HUES64 (cell line): ENCODE data around the gene KLHDC8B.

Source experiments
- H3K27ac ChIP-seq: 2 replicates; pipeline ENCODE4 v1.7.0; 2013; ENCODE audit warnings: low read depth, low read length, inconsistent platforms
- H3K27me3 ChIP-seq: 2 replicates; pipeline ENCODE4 v1.6.1; 2013; ENCODE audit warnings: mild to moderate bottlenecking, low read length; ENCODE audit not compliant: insufficient read depth
- H3K36me3 ChIP-seq: 2 replicates; pipeline ENCODE4 v1.6.1; 2013; ENCODE audit warnings: mild to moderate bottlenecking, low read length; ENCODE audit not compliant: insufficient read depth
- H3K4me1 ChIP-seq: 2 replicates; pipeline ENCODE4 v1.6.1; 2013; ENCODE audit warnings: mild to moderate bottlenecking, low read length, moderate library complexity; ENCODE audit not compliant: insufficient read depth
- H3K4me3 ChIP-seq: 2 replicates; pipeline ENCODE4 v1.5.1; 2013; ENCODE audit warnings: mild to moderate bottlenecking, low read length, moderate library complexity
- H3K9ac ChIP-seq: 2 replicates; pipeline ENCODE4 v1.6.1; 2013; ENCODE audit warnings: mild to moderate bottlenecking, low read depth, low read length
- H3K9me3 ChIP-seq: 2 replicates; pipeline ENCODE4 v1.6.1; 2013; ENCODE audit warnings: low read depth, low read length; ENCODE audit not compliant: insufficient read depth
- WGBS: fragments of 150-250, 120-280 bp; methylation state at CpG from one replicate; pipeline ENCODE4 v1.1.7; 2013; ENCODE audit warnings: missing lambda C conversion rate; 5-methylcytosine and 5-hydroxymethylcytosine counted together

KLHDC8B gene

GRCh38 chr3:49132437-49133225, 38.8 kb upstream of the KLHDC8B start, which contains the start of gene LAMB2:
LAMB2 (minus strand) TSS chr3:49133050; CDS start chr3:49132867, 183 bp downstream.
- Histone ChIP-seq H3K4me3 (peak within 1 kb of the TSS; percentile 89), H3K9ac (peak within 1 kb of the TSS; percentile 63), H3K27me3 (no peaks in the 10 kb centered on the region), H3K36me3 (no peaks in the 10 kb centered on the region), H3K27ac (peak within 1 kb of the TSS; percentile 78; the same call in 1 of the 2 replicates), H3K4me1 (peaks cover 9% of the 10 kb centered on the region; the same call in 1 of the 2 replicates), H3K9me3 (no peaks in the 10 kb centered on the region)
- WGBS, result 4% methylated on average over 28 of the region's 28 CpGs

- H3K9ac ChIP-seq, result peak overlapping the region; percentile 63
- H3K9me3 ChIP-seq, result no peaks in the 10 kb centered on the region
- no peaks in the 10 kb centered on the region for H3K36me3 ChIP-seq
- peak overlapping the region; percentile 58; the same call in 1 of the 2 replicates for H3K27ac ChIP-seq
- WGBS, result under 1% methylated on average over 30 of the region's 30 CpGs
- no peaks in the 10 kb centered on the region for H3K27me3 ChIP-seq
- peak overlapping the region; percentile 89 for H3K4me3 ChIP-seq
- peaks cover 9% of the 10 kb centered on the region; the same call in 1 of the 2 replicates for H3K4me1 ChIP-seq
These were observed 38.0 kb upstream of the KLHDC8B start for GRCh38 chr3:49133226-49133951.

- Histone ChIP-seq H3K4me1 (peaks cover 9% of the 10 kb centered on the region; the same call in 1 of the 2 replicates), H3K27ac (no peak overlapping the region), H3K9ac (no peak overlapping the region), H3K9me3 (no peaks in the 10 kb centered on the region), H3K4me3 (0 out of 2 replicates have a peak overlapping the region, but pooled peaks have one; percentile 89), H3K36me3 (no peaks in the 10 kb centered on the region), H3K27me3 (no peaks in the 10 kb centered on the region)
- 82% methylated on average over 3 of the region's 3 CpGs for WGBS
These were observed 36.7 kb upstream of the KLHDC8B start for GRCh38 chr3:49134471-49135265.

- H3K9ac ChIP-seq, result no peak overlapping the region
- H3K27me3 ChIP-seq, result no peaks in the 10 kb centered on the region
- no peak overlapping the region for H3K27ac ChIP-seq
- 86% methylated on average over 4 of the region's 4 CpGs for WGBS
- H3K36me3 ChIP-seq, result no peaks in the 10 kb centered on the region
- H3K4me3 ChIP-seq, result no peak overlapping the region
- H3K9me3 ChIP-seq, result no peaks in the 10 kb centered on the region
- peaks cover 9% of the 10 kb centered on the region; the same call in 1 of the 2 replicates for H3K4me1 ChIP-seq
These were observed 35.9 kb upstream of the KLHDC8B start for GRCh38 chr3:49135499-49135898.

- H3K4me1 ChIP-seq, result no peaks in the 10 kb centered on the region
- H3K9ac ChIP-seq, result no peak overlapping the region
- H3K27ac ChIP-seq, result no peak overlapping the region
- H3K36me3 ChIP-seq, result no peaks in the 10 kb centered on the region
- WGBS, result 54% methylated on average over 1 of the region's 3 CpGs
- H3K27me3 ChIP-seq, result no peaks in the 10 kb centered on the region
- H3K4me3 ChIP-seq, result no peak overlapping the region
- peaks cover 9% of the 10 kb centered on the region; the same call in 1 of the 2 replicates for H3K9me3 ChIP-seq
These were observed 31.3 kb upstream of the KLHDC8B start for GRCh38 chr3:49140080-49140479.

GRCh38 chr3:49148159-49148558, 23.2 kb upstream of the KLHDC8B start:
- Histone ChIP-seq H3K9me3 (no peaks in the 10 kb centered on the region), H3K4me3 (no peak overlapping the region), H3K27me3 (peaks cover 5% of the 10 kb centered on the region; the same call in 1 of the 2 replicates), H3K4me1 (no peaks in the 10 kb centered on the region), H3K9ac (no peak overlapping the region), H3K27ac (no peak overlapping the region), H3K36me3 (no peaks in the 10 kb centered on the region)
- WGBS, result 90% methylated on average over 5 of the region's 5 CpGs

- Histone ChIP-seq H3K27ac (no peak overlapping the region), H3K4me3 (no peak overlapping the region), H3K27me3 (peaks cover 5% of the 10 kb centered on the region; the same call in 1 of the 2 replicates), H3K9ac (no peak overlapping the region), H3K4me1 (no peaks in the 10 kb centered on the region), H3K9me3 (no peaks in the 10 kb centered on the region), H3K36me3 (no peaks in the 10 kb centered on the region)
- 87% methylated on average over 2 of the region's 2 CpGs for WGBS
These were observed 19.8 kb upstream of the KLHDC8B start for GRCh38 chr3:49151610-49152009.

GRCh38 chr3:49153349-49153912, 18.0 kb upstream of the KLHDC8B start:
- Histone ChIP-seq H3K27me3 (peaks cover 5% of the 10 kb centered on the region; the same call in 1 of the 2 replicates), H3K9me3 (no peaks in the 10 kb centered on the region), H3K4me3 (no peak overlapping the region), H3K9ac (no peak overlapping the region), H3K36me3 (no peaks in the 10 kb centered on the region), H3K27ac (no peak overlapping the region), H3K4me1 (no peaks in the 10 kb centered on the region)
- WGBS, result 87% methylated on average over 3 of the region's 3 CpGs

GRCh38 chr3:49157289-49157688, 14.1 kb upstream of the KLHDC8B start:
- Histone ChIP-seq H3K36me3 (peaks cover 5% of the 10 kb centered on the region), H3K9ac (no peak overlapping the region), H3K9me3 (no peaks in the 10 kb centered on the region), H3K4me1 (no peaks in the 10 kb centered on the region), H3K27me3 (no peaks in the 10 kb centered on the region; the same call in 1 of the 2 replicates), H3K4me3 (no peak overlapping the region), H3K27ac (no peak overlapping the region)
- no CpG with 5 or more reads among the region's 1 CpG for WGBS

GRCh38 chr3:49158103-49158709, 13.2 kb upstream of the KLHDC8B start:
- H3K4me3 ChIP-seq, result no peak overlapping the region
- no peak overlapping the region for H3K9ac ChIP-seq
- no peaks in the 10 kb centered on the region for H3K4me1 ChIP-seq
- no peaks in the 10 kb centered on the region for H3K9me3 ChIP-seq
- no peaks in the 10 kb centered on the region; the same call in 1 of the 2 replicates for H3K27me3 ChIP-seq
- H3K36me3 ChIP-seq, result peaks cover 12% of the 10 kb centered on the region
- 70% methylated on average over 5 of the region's 5 CpGs for WGBS
- no peak overlapping the region for H3K27ac ChIP-seq
